Neural cell (in vitro differentiated cells): Measurements from ENCODE around the gene TCEAL8.

ENCODE experiments used
- CTCF ChIP-seq: fragments of 450-650 bp; IDR thresholded peaks from 2 replicates; pipeline ENCODE4 v1.5.1; 2014; ENCODE audit warnings: antibody characterized with exemption, mild to moderate bottlenecking, moderate library complexity; ENCODE audit not compliant: poor library complexity, severe bottlenecking
- EP300 ChIP-seq: fragments of 450-650 bp; conservative IDR thresholded peaks from 2 replicates; pipeline ENCODE4 v1.6.1; 2014; ENCODE audit warnings: antibody characterized with exemption, mild to moderate bottlenecking, moderate library complexity; ENCODE audit not compliant: poor library complexity, severe bottlenecking
- EZH2 ChIP-seq: fragments of 200-600, 300-800 bp; shearing (Covaris generic), sonication (generic); IDR thresholded peaks from 2 replicates; pipeline ENCODE4 v1.6.1; 2014; ENCODE audit warnings: antibody characterized with exemption, low read length, borderline replicate concordance, mild to moderate bottlenecking; ENCODE audit not compliant: insufficient read depth, poor library complexity, severe bottlenecking
- POLR2AphosphoS5 ChIP-seq: IDR thresholded peaks from 2 replicates; pipeline ENCODE4 v1.6.1; 2012
- RAD21 ChIP-seq: fragments of 450-650 bp; conservative IDR thresholded peaks from 2 replicates; pipeline ENCODE4 v1.6.1; 2014; ENCODE audit warnings: antibody characterized with exemption, mild to moderate bottlenecking, moderate library complexity
- SMC3 ChIP-seq: fragments of 450-650 bp; conservative IDR thresholded peaks from 2 replicates; pipeline ENCODE4 v1.6.1; 2014; ENCODE audit warnings: antibody characterized with exemption, mild to moderate bottlenecking, moderate library complexity; ENCODE audit not compliant: poor library complexity
- TAF1 ChIP-seq: IDR thresholded peaks from 2 replicates; pipeline ENCODE4 v1.6.1; 2012; ENCODE audit warnings: low read depth
- TF ChIP-seq, protein P1 (sequence below): IDR thresholded peaks from 2 replicates; pipeline ENCODE4 v1.6.1; 2012; ENCODE audit warnings: borderline replicate concordance

- TF ChIP-seq CTCF (peak; percentile 70), POLR2AphosphoS5 (no peak), EP300 (no peak), EZH2 (no peak), SMC3 (peak; percentile 73), TAF1 (no peak), RAD21 (peak; percentile 65)
- TF ChIP-seq, protein P1, sequence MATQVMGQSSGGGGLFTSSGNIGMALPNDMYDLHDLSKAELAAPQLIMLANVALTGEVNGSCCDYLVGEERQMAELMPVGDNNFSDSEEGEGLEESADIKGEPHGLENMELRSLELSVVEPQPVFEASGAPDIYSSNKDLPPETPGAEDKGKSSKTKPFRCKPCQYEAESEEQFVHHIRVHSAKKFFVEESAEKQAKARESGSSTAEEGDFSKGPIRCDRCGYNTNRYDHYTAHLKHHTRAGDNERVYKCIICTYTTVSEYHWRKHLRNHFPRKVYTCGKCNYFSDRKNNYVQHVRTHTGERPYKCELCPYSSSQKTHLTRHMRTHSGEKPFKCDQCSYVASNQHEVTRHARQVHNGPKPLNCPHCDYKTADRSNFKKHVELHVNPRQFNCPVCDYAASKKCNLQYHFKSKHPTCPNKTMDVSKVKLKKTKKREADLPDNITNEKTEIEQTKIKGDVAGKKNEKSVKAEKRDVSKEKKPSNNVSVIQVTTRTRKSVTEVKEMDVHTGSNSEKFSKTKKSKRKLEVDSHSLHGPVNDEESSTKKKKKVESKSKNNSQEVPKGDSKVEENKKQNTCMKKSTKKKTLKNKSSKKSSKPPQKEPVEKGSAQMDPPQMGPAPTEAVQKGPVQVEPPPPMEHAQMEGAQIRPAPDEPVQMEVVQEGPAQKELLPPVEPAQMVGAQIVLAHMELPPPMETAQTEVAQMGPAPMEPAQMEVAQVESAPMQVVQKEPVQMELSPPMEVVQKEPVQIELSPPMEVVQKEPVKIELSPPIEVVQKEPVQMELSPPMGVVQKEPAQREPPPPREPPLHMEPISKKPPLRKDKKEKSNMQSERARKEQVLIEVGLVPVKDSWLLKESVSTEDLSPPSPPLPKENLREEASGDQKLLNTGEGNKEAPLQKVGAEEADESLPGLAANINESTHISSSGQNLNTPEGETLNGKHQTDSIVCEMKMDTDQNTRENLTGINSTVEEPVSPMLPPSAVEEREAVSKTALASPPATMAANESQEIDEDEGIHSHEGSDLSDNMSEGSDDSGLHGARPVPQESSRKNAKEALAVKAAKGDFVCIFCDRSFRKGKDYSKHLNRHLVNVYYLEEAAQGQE, result no peak
These were observed 43.8 kb downstream of the TCEAL8 start for GRCh38 chrX:103211012-103211715.
